Keratinocyte (primary cell): ENCODE data around the gene NFATC1.

ENCODE experiments used
- CTCF ChIP-seq, 3 experiments: IDR thresholded peaks in 1 of 3; conservative IDR thresholded peaks in 1 of 3; optimal IDR thresholded peaks in 1 of 3; 2 replicates in 2 of 3; 3 replicates in 1 of 3; pipeline versions ENCODE3 to v1.5.1; 2011; ENCODE audit warnings: low read length in 3 of 3, mild to moderate bottlenecking in 3 of 3, moderate library complexity in 2 of 3, control low read depth in 1 of 3, inconsistent platforms in 1 of 3; ENCODE audit not compliant: insufficient read depth in 2 of 3; ENCODE audit errors: extremely low read depth in 1 of 3
- EZH2 ChIP-seq: IDR thresholded peaks from one replicate; pipeline ENCODE4 v1.6.1; 2012; ENCODE audit warnings: inconsistent platforms, mild to moderate bottlenecking, low read length, moderate library complexity

GRCh38 chr18:79489899-79490625, 94.3 kb downstream of the NFATC1 start:
- TF ChIP-seq CTCF (optimal IDR thresholded peaks at IDR 0.05 in 1 of 3, IDR thresholded peaks at IDR 0.05 in 1 of 3, conservative IDR thresholded peaks at IDR 0.05 in 1 of 3; ENCODE audit: extremely low read depth in 1 of 3, insufficient read depth in 2 of 3, low read length in 3 of 3) (no peak), EZH2 (no peak)
